UCSD-AML1 (cell line): ENCODE results near the gene RPTOR.
"Not testable (repeated sequence)": the region's sequence is repeated elsewhere in the genome, so short reads cannot be mapped to it uniquely, and the experiment has no call there.

Source experiments
- DNase-seq: peaks from one replicate; lab custom pipeline; 2025; ENCODE audit not compliant: unreplicated experiment; lab: John Stamatoyannopoulos, UW

RPTOR gene, protein sequence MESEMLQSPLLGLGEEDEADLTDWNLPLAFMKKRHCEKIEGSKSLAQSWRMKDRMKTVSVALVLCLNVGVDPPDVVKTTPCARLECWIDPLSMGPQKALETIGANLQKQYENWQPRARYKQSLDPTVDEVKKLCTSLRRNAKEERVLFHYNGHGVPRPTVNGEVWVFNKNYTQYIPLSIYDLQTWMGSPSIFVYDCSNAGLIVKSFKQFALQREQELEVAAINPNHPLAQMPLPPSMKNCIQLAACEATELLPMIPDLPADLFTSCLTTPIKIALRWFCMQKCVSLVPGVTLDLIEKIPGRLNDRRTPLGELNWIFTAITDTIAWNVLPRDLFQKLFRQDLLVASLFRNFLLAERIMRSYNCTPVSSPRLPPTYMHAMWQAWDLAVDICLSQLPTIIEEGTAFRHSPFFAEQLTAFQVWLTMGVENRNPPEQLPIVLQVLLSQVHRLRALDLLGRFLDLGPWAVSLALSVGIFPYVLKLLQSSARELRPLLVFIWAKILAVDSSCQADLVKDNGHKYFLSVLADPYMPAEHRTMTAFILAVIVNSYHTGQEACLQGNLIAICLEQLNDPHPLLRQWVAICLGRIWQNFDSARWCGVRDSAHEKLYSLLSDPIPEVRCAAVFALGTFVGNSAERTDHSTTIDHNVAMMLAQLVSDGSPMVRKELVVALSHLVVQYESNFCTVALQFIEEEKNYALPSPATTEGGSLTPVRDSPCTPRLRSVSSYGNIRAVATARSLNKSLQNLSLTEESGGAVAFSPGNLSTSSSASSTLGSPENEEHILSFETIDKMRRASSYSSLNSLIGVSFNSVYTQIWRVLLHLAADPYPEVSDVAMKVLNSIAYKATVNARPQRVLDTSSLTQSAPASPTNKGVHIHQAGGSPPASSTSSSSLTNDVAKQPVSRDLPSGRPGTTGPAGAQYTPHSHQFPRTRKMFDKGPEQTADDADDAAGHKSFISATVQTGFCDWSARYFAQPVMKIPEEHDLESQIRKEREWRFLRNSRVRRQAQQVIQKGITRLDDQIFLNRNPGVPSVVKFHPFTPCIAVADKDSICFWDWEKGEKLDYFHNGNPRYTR (N-terminal part only)

DNA sequence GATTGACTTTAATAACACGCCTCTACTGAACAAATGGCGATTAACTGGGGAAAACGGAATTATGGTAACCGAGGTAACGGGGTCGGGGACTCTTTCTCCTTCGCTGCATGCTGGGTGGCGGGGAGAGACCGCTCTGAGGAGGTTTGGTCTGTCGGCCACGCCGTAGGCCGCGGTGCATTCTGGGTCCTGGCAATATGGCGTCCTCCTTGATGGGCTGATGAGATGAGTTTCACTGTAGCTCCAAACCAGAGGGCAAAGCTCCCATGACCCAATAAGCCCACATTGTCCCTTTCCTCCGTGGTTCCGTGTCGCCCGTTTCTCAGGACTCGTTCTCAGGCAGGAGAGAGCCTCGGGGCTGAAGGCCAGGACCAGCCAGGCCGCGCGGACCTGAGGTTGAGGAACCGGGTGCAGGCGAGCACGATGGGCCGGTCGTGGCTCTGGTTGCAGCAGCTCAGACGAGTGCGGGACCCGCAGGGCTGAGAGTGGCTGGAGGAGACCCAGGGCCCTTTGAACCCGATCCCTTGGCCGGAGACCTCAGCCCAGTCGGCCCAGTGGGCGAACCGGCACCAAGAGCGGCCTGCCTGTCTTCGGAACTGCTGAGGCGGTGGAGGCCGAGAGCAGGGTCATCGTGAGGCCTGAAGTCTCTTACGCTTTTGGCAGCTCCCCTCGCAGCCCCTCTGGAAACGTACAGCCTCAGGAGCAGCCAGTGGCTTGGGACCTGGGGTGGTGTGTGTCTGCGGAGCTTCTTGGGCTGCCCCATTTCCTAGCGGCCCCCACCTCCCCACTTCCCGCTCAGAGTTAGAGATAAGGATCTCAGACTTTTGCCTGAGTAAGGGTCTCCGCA, at the start of gene RPTOR:
TSS of gene RPTOR (plus strand) at position 184 of the 844 bp plus-strand sequence. CDS start 792 bp downstream, outside the sequence.
- peak; percentile 87 for DNase-seq

DNA sequence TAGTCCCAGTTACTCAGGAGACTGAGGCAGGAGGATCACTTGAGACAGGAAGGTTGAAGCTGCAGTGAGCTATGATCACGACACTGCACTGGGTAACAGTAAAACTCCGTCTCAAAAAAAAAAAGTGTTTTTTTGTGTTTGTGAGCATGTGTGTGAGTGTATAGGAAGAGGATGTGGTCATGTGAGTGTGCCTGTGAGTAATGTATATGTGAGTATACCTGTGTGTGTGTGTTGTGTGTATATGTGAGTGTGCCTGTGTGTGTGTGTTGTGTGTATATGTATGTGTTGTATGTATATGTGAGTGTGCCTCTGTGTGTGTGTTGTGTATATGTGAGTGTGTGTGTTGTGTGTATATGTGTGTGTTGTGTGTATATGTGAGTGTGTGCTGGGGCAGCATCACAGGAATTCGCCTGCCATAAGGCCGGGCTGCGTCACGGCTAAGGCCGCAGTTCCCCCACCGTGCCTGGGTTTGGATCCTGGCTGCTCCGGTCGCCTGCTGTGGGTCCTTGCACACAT, 46.9 kb upstream of the RPTOR start:
- no peak for DNase-seq

DNA sequence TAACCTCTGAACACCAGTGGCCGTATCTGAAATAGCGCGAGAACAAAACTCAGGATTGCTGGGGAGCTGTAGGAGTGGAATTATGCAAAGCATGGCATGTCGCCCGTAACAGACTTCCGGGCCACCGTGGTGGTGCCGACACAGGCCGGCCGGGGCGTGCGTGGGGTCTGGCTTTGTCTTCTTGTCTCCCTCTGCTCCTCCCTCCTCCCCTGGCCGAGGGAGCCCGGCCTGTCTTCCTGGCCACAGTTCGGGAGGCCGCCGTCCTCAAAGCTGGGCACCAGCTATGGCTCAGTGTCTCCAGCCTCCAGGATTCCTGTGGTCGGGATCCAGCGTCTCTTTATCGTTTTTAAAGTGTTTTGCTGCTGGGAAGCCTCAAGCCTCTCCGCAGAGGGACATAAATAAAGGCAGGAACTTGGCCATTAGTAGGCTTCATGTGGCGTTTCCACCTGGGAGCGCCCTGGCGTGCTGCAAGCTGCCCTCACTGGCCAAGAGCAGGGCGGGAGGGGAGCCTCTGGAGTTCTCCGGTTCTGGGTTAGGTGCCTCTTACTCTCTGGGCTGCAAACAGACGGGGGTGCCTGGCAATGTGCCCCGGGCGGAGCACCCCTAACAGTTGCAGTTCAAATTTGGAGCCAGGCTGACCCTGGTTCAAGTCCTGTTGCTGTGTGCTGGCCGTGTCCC, 46.3 kb upstream of the RPTOR start:
- DNase-seq: no peak

DNA sequence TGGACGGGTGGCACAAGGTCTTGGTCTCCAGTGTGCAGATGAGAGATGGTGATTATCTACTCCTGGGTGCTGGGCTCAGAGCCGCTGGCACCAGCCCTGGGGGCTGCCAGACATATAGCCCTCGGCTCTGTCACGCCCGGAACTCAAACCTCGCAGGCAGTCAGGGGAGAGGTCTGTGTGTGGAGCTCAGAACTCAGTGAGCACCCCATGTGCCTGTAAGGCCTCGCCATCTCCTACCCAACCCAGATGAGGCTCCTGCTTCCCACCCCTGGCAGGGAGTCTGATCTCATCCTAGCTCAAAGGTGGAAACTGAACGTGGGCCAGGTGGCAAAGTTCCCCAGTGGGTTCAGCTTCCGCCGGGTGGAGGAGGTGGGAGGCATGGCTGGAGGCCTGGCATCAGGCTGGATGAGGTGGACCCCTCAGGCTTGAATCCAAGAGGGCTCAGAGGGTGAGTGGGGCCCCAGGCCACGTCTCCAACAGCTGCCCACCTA, 45.7 kb upstream of the RPTOR start:
- no peak for DNase-seq

DNA sequence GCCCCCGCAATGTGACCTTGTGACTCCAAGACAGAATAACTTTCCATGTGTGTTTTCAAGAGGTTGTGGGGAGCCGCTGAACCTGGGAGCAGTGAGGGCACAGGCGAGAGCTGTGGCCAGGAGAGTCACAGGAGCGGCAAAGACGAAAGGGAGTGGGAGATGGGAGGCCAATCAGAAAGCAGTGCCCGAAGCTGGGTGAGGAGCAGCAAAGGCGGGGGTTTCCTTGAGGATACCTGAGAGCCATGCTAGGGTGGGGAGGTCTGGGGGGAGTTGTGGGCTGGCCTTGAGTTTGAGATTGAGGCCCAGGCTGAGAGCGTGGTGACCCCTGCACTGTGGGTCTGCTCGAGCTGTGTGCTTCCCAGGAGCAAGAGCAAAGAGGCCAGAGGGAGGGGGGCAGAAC, 45.1 kb upstream of the RPTOR start:
- no peak for DNase-seq

DNA sequence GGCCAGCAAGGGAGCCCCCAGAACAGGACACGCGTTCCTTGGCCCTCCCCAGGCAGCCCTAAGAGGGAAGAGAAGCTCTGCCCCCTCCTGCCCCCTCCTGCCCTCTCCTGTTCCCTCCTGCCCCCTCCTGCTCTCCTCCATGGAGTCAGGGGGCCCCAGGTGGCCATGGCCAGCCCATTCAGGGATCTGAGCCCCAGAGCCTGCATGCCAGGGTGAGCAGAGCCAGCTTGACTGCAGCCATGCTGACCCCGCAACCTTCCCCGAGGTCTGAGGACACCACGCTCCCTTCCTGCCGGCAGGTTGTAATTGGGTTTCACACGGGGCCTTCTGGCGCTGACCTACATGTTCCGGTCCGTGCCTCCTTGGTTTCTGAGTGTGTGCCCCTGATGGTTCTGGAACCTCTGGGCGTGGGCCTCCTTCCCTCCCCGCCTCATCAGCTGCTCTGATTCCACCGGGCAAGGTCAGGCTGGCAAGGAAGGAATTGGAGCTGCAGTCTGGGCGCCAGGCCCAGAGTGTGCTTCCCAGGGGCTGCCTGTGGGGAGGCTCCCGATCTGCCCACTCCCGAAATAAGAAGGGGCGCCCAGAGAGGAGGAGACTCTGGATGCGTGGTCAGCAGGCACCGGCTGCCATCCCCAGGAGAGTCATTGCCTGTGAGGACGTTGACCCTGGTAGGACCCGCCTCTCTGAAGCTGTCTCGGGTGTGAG, 44.5 kb upstream of the RPTOR start:
- DNase-seq: no peak

DNA sequence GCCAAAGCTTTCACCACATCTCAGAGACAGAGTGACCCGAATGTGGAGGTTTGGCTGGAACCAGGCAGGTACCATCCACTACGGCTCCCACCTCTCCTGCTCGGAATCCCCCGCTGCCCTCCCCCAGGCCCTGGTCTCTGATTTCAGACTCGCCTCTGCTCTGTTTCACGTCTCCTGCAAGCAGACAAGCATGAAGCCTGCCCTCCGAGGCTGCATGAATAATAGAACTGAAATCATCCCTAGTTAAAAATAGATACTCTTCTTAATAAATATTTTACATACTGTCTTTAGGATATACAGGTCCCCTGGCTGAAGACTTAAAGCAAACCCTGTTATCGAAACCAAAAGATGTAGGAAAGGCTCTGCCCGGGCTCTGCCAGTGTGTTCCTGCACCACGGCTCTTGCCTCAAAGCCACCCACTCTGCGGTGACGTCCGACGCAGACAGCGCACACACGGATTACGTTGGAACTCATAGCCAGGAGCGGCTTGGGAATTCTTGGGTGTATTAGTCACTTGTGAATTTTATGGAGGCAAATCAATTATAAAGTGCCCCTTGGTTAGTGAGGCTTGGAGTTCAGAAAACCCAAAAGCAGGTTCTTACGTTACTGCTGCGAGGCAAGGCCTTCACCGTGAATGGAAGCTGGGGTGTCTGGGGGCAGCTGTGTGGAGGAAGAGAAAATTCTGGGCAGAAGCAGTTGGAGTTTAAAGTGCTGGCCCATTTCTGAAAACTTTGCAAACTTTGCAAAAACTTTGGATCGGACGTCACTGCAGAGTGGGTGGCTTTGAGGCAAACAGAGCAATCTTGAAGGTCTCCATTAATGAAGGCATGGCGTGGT, 42.7 kb upstream of the RPTOR start:
- no peak for DNase-seq

DNA sequence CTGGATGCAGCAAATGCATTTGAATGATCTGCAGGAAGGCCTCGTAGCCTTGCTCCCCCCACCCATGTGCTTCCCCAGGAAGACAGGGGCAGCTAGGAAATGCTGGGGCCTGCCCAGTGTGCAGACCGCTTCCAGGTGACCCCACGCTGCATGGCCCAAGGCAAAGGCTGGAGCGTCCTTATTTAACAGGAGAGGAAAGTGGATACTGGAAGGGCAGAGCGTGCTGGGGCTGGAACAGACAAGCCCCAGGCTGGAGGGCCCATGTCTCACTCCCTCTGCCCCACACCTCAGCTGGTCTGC, 42.1 kb upstream of the RPTOR start:
- DNase-seq: no peak

DNA sequence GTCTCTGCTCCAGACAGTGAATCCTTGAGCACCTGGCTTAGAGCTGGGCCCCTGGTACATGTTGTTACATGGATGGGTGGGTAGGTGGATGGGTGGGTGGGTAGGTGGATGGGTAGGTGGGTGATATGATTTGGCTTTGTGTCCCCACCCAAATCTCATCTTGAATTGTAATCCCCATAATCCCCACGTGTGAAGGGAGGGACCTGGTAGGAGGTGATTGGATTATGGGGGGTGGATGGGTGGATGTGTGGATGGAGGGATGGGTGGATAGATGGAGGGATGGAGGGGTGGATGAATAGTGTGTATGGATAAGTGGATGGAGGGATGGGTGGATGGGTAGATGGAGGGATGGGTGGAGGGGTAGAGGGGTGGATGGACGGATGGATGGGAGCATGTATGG, 41.6 kb upstream of the RPTOR start:
- no peak for DNase-seq

DNA sequence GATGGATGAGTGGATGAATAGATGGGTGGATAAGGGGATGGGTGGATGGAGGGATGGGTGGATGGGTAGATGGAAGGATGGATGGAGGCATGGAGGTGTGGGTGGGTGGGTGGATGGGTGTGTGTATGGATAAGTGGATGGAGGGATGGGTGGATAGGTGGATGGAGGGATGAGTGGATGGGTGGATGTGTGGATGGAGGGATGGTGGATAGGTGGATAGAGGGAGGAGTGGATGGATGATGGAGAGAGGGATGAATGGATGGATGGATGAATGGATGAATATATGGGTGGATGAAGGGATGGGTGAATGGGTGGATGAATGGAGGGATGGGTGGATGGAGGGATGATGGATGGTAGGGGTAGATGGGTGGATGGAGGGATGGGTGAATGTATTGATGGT, 40.7 kb upstream of the RPTOR start:
- DNase-seq: no peak

DNA sequence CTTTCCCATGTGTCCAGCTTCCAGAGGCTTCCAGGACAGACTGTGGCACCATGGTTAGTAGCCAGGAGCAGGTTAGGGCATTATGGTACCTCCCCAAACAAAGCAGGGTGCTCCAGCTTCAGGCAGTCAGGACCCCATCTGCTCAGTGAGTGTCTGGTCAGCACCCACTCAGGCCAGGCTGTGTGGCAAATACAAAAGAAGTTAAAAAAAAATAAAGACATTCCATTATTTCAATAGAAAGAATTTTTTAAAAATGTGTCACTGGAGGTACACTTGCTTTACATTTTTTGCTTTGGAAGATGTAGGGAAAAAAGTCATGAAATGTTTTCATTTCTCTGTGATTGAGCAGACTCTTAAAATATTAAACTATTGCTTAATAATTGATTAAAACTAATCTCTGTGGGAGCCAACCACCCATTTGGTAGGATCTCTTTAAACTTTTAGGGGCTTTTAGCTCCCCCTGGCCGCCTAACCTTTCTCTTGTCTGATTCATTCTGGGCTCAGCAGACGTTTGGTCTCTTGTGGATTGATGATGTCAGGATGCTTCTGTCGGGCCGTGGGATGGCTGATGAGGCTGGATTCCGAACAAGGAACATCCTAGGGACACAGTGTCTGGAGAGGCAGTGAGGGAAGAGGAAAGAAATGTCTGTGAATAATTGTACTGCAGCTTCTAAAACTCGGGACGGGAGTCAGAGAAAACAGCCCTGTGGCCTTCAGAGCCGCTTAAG, 39.8 kb upstream of the RPTOR start:
- DNase-seq: no peak

DNA sequence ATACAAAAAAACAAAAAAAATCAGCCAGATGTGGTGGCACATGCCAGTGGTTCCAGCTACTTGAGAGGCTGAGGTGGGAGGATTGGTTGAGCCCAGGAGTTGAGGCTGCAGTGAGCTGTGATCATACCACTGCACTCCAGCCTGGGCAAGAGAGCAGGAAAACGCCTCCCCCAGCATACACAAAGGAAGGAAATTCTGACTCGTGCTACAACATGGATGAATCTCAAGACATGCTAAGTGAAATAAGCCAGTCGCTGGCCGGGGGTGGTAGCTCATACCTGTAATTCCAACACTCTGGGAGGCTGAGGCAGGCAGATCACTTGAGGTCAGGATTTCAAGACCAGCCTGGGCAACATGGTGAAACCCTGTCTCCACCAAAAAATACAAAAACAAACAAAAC, 37.5 kb upstream of the RPTOR start:
- not testable (repeated sequence) for DNase-seq

DNA sequence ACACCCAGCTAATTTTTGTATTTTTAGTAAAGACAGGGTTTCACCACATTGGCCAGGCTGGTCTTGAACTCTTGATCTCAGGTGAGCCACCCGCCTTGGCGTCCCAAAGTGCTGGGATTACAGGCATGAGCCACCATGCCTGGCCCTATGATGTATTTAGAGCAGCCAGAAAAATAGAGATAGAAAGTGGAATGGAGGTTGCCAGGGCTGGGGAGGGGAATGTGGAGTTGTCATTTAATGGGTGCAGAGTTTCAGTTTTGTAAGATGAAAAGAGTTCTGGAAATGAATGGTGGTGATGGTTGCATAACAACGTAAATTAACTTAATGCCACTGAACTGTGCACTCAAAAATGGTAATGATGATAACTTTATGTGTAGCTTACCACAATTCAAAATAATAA, 36.7 kb upstream of the RPTOR start:
- DNase-seq: no peak

DNA sequence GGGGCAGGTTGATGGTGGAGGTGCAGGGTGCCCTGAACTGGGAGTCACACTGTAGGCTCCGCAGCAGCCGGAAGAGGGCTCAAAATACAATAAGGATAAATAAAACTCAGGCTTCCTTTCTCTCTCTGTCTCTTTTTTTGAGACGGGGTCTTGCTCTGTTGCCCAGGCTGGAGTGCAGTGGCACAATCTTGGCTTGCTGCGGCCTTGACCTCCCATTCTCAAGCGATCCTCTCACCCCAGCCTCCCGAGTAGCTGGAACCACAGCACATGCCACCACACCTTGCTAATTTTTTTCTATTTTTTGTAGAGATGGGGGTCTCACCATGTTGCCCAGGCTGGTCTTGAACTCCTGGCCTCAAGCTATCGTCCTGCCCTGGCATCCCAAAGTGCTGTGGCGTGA, 35.3 kb upstream of the RPTOR start:
- DNase-seq: no peak

DNA sequence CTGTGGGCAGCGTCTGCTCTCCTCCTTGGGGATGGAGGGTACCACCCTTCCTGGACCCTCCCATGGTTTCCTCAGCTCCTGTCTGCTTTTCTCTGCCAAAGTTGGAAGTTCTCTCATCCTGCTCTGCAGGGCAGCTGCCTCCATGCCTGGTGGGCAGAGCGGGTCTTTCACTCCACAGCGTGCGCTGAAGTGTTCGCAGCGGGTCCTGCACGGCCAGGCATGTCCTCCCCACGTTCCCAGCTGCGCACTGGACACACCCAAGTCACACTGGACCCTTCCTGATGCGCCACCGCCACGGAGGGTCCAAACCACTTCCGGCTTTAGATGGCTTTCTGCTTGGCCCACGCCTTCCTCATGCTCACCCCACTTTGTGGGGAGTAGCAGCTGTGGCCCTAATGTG, 34.5 kb upstream of the RPTOR start:
- no peak for DNase-seq

DNA sequence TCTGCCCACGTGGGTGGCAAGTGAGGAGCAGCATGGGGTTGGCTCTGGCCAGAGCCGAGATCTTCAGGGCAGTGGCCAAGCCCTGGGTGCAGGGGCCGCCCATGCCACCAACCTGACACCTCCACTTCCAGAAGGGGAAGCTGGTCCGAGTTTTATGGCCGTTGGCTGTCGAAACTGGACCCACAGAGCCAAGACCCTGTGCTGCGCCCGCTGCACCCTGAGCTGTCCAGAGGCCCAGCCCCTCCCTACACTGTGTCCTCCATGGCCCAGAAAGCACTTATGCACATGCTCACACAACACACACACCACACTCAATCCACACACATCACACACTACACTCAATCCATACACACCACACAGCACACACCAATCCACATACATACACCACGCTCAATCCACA, 33.9 kb upstream of the RPTOR start:
- no peak for DNase-seq

DNA sequence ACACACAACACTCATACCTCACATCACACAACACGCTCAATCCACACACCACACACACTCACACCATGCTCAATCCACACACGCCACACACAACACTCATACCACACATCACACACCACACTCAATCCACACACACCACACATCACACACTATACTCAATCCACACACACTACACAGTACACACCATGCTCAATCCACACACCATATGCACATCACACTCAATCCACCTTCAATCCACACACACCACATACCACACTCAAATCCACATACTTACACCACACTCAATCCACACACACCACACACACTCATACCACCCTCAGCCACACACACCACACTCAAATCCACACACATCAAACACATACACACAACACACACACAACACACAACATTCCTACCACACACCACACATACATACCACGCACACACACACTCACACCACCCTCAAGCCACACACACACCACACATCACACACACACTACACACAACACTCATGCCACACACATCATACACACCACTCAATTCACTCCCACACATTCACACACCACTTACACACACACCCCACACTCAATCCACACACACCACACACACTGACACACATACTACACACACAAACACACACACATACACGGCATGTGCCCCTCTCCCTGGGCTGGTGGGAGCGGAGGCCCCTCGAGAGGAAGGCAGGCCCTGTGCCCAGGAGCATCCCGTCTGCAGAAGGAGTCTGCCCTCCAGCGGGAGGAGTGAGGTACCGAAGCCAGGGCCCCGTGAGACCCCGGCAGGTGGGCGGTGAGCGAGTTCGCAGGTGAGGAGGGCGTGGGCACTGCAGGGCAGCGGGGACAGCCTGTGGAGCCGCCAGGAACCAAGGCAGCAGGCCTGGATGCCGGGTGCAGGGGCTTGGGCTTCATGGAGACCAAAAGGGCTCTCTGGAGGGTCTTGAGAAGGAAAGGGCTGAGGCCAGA, 33.1 kb upstream of the RPTOR start:
- no peak for DNase-seq
